ENCODE results near the gene TMIGD2. TPM values are rescaled to one million over a fixed set of nuclear protein-coding genes. Genes with fewer than 3 reads are reported as not detected.
"Not testable (repeated sequence)": the region's sequence is repeated elsewhere in the genome, so short reads cannot be mapped to it uniquely, and the experiment has no call there.

Gene TMIGD2
- total RNA-seq, 1 experiment from 2014 or later = not detected

DNA sequence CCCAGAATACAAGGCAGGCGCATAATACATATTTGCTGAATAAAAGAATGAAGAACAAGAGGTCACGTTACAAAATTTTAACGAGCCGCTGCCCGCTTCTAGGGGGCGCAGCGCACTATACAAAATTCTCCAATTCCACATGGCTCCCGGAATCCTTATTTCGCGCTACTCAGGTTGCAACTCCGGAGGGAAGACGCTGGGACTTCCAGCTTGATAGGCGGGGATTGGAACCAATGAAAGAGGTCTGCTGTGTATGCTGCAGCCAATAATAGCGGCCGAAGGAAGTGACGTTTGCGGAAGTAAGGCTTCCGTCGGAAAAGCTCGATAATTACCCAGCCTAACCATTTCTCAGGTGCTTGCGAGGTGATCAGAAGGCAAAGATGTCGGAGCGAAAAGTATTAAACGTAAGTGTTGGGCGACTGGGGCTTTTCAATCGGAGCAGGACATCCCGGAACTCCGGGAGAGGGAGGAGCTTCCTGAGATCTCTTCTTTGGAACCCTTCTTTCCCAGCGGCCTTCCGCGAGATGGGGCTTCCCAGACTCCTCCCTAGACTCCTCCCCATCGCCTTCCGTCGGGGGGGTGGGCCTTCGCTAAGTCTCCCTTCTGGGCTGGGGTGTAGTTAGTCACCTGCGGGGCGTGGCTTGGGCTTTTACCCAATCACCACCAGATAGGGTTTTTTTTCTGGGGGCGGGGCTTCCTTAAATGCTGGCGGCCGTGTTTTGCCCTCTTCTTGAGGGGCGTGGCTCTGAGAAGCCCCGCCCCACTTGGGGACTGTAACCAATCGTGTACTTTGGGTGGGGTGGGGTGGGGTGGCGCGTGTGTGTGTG, 55.2 kb downstream of the TMIGD2 start, which contains the start of gene YJU2:
YJU2 (plus strand) TSS at position 314 of the 827 bp plus-strand sequence; CDS start at position 381, 67 bp downstream.
- BruUV-seq (replicated peaks) = TSS peak; percentile 95
- TF ChIP-seq, protein P1, sequence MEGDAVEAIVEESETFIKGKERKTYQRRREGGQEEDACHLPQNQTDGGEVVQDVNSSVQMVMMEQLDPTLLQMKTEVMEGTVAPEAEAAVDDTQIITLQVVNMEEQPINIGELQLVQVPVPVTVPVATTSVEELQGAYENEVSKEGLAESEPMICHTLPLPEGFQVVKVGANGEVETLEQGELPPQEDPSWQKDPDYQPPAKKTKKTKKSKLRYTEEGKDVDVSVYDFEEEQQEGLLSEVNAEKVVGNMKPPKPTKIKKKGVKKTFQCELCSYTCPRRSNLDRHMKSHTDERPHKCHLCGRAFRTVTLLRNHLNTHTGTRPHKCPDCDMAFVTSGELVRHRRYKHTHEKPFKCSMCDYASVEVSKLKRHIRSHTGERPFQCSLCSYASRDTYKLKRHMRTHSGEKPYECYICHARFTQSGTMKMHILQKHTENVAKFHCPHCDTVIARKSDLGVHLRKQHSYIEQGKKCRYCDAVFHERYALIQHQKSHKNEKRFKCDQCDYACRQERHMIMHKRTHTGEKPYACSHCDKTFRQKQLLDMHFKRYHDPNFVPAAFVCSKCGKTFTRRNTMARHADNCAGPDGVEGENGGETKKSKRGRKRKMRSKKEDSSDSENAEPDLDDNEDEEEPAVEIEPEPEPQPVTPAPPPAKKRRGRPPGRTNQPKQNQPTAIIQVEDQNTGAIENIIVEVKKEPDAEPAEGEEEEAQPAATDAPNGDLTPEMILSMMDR (conservative IDR thresholded peaks at IDR 0.05; ENCODE audit: low read depth, low read length) = peak; percentile 82
- no peak for TF ChIP-seq EZH2 (IDR thresholded peaks at IDR 0.05; ENCODE audit: borderline replicate concordance, low read depth, low read length, poor library complexity, severe bottlenecking)
- peak; percentile 100 for DNase-seq (ENCODE audit: low spot score)
- intact Hi-C loops (cut with micrococcal nuclease; ENCODE audit: unreplicated experiment) = loop anchor here (2.0 kb wide), 1 partner anchor 96 kb away; the partner anchor contains the start of gene MPND
- ChIA-PET CTCF (interaction anchor here (0.7 to 1.8 kb wide), 4 partner anchors 20 to 288 kb away, joined by 3 to 5 read pairs (median 4); partner anchors contain the start of gene PLIN5), POLR2A (ENCODE audit: low non-redundant PET) (interaction anchor here (0.6 to 1.2 kb wide), 4 partner anchors 9 to 278 kb away, joined by 3 to 18 read pairs (median 4); partner anchors contain the start of gene MPND)
- Histone ChIP-seq H3K4me3 (ENCODE audit: low read depth, low read length, poor library complexity, severe bottlenecking) (peak within 1 kb of the TSS; percentile 56), H3K27me3 (replicated peaks; ENCODE audit: insufficient read depth, low read depth, low read length, poor library complexity) (no peaks in the 10 kb centered on the region), H3K27ac (ENCODE audit: low read depth, low read length, poor library complexity, severe bottlenecking) (peak within 1 kb of the TSS; percentile 86), H3K9me3 (ENCODE audit: low read depth, low read length, poor library complexity, severe bottlenecking) (no peaks in the 10 kb centered on the region), H3K36me3 (ENCODE audit: insufficient read depth, low read length, poor library complexity, severe bottlenecking) (peaks cover 20% of the 10 kb centered on the region), H3K4me1 (ENCODE audit: insufficient read depth, low read length, poor library complexity, severe bottlenecking) (peaks cover 10% of the 10 kb centered on the region)

DNA sequence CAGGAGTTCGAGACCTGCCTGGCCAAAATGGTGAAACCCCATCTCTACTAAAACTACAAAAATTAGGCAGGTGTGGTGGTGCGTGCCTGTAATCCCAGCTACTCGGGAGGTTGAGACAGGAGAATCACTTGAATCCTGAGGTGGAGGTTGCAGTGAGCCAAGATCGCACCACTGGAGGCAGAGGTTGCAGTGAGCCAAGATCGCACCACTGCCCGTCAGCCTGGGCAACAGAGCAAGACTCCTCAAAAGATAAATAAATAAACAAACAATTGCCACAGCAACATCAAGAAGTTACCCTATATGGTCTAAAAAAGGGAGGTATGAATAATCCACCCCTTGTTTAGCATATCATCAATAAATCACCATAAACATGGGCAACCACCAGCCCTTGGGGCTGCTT, 56.3 kb downstream of the TMIGD2 start:
- CTCF ChIA-PET; H3K4me3 ChIP-seq (ENCODE audit: low read depth, low read length, poor library complexity, severe bottlenecking); DNase-seq (ENCODE audit: low spot score); H3K27ac ChIP-seq (ENCODE audit: low read depth, low read length, poor library complexity, severe bottlenecking); BruUV-seq (replicated peaks); POLR2A ChIA-PET (ENCODE audit: low non-redundant PET); H3K9me3 ChIP-seq (ENCODE audit: low read depth, low read length, poor library complexity, severe bottlenecking); H3K4me1 ChIP-seq (ENCODE audit: insufficient read depth, low read length, poor library complexity, severe bottlenecking); H3K27me3 ChIP-seq (replicated peaks; ENCODE audit: insufficient read depth, low read depth, low read length, poor library complexity): not testable (repeated sequence)
- H3K36me3 ChIP-seq (ENCODE audit: insufficient read depth, low read length, poor library complexity, severe bottlenecking) = peaks cover 14% of the 10 kb centered on the region
- intact Hi-C loops (cut with micrococcal nuclease; ENCODE audit: unreplicated experiment) = loop anchor here (2.0 kb wide), 1 partner anchor 97 kb away; the partner anchor contains the start of gene MPND

Other genes starting within 250 kb of the TMIGD2 start
- gene ZBTB7A, start 235.5 kb downstream of the TMIGD2 start, total RNA-seq (2021) = 25.1 and 25.9 TPM in 2 replicates
- gene MAP2K2, start 178.3 kb downstream of the TMIGD2 start, total RNA-seq (2021) = 185 and 198 TPM in 2 replicates
- gene CREB3L3, start 148.8 kb downstream of the TMIGD2 start, total RNA-seq (2021) = not detected in 2 replicates
- gene SIRT6, start 119.8 kb downstream of the TMIGD2 start, total RNA-seq (2021) = 36.3 and 39.3 TPM in 2 replicates
- gene ANKRD24, start 119.7 kb downstream of the TMIGD2 start, total RNA-seq (2021) = 10.9 and 12.2 TPM in 2 replicates
- 1.5 and 2.0 TPM in 2 replicates for gene EBI3, start 72.9 kb downstream of the TMIGD2 start, total RNA-seq (2021)
- gene YJU2, start 55.3 kb downstream of the TMIGD2 start, total RNA-seq (2021) = 33.3 and 34.7 TPM in 2 replicates
- not detected in 2 replicates for gene SHD, start 23.1 kb downstream of the TMIGD2 start, total RNA-seq (2021)
- 10.4 and 14.4 TPM in 2 replicates for gene FSD1, start 2.2 kb upstream of the TMIGD2 start, total RNA-seq (2021)
- 2.0 and 3.0 TPM in 2 replicates for gene STAP2, start 36.4 kb upstream of the TMIGD2 start, total RNA-seq (2021)
- 22.6 and 26.3 TPM in 2 replicates for gene MPND, start 41.2 kb upstream of the TMIGD2 start, total RNA-seq (2021)
- gene SH3GL1, start 98.2 kb upstream of the TMIGD2 start, total RNA-seq (2021) = 100 and 108 TPM in 2 replicates
- gene CHAF1A, start 100.3 kb upstream of the TMIGD2 start, total RNA-seq (2021) = 115 and 119 TPM in 2 replicates
- 49.1 and 56.1 TPM in 2 replicates for gene UBXN6, start 155.4 kb upstream of the TMIGD2 start, total RNA-seq (2021)
- 89.6 and 94.8 TPM in 2 replicates for gene HDGFL2, start 169.9 kb upstream of the TMIGD2 start, total RNA-seq (2021)
- gene PLIN4, start 216.1 kb upstream of the TMIGD2 start, total RNA-seq (2021) = 1.0 and 1.3 TPM in 2 replicates
- gene PLIN5, start 232.8 kb upstream of the TMIGD2 start, total RNA-seq (2021) = 3.0 and 6.8 TPM in 2 replicates
- 0.20 TPM in 1 of 2 replicates, not detected in the other for gene LRG1, start 237.6 kb upstream of the TMIGD2 start, total RNA-seq (2021)